C4-2B (cell line): Measurements from ENCODE around the gene TULP3.

Source experiments
- CTCF ChIP-seq: fragments of 450-650 bp; conservative IDR thresholded peaks from 2 replicates; pipeline ENCODE4 v1.5.1; 2017; ENCODE audit warnings: mild to moderate bottlenecking
- ZFX ChIP-seq: fragments of 450-650 bp; IDR thresholded peaks from 2 replicates; pipeline ENCODE4 v1.6.1; 2017

- TF ChIP-seq CTCF, result no peak
- TF ChIP-seq ZFX, result no peak
Measured at GRCh38 chr12:2862876-2863275, 27.8 kb upstream of the TULP3 start.
